HCT116 (cell line): ENCODE results near the gene C8A. TPM values are rescaled to one million over a fixed set of nuclear protein-coding genes. Genes with fewer than 3 reads are reported as not detected.

Source experiments
- ATAC-seq: fragments of 200-7000 bp; cut with Tn5 transposase; 2 replicates; pipeline ENCODE4 v1.9.1; 2020; ENCODE audit warnings: mild to moderate bottlenecking, moderate library complexity
- BruUV-seq: library from RNA; stranded (reverse); fragments of 400-500 nt; replicated peaks from 2 replicates; lab custom pipeline; 2021; lab: Mats Ljungman, UMichigan
- CTCF ChIA-PET: fragments of 300-600 bp; sonication (Branson Sonifier 250); formaldehyde crosslinking; loops from one replicate; lab custom pipeline; 2021; ENCODE audit warnings: antibody characterized with exemption; lab: Charles Lee
- POLR2A ChIA-PET: fragments of 300-600, 350-600 bp; sonication (Branson Sonifier 250); formaldehyde crosslinking; loops from one replicate; lab custom pipeline; 2021; ENCODE audit warnings: antibody characterized with exemption; lab: Charles Lee
- RAD21 ChIA-PET, 2 experiments: fragments of 300-600 bp; sonication (Branson Sonifier 250); formaldehyde crosslinking; loops; one replicate each; lab custom pipeline; 2023; ENCODE audit warnings: low total read pairs in 2 of 2; ENCODE audit not compliant: uncharacterized antibody in 2 of 2, unreplicated experiment in 2 of 2, low non-redundant PET in 1 of 2; lab: Charles Lee
- DNase-seq: peaks from one replicate; pipeline ENCODE4 v3.0.0-alpha.2; 2010; ENCODE audit warnings: low read depth, low spot score
- H2AFZ ChIP-seq: fragments of 200-600 bp; shearing (Covaris generic), sonication (generic); 2 replicates; pipeline ENCODE4 v1.6.1; 2017; ENCODE audit warnings: low read depth, mixed run types, mixed read lengths, antibody characterized with exemption, low read length; ENCODE audit not compliant: poor library complexity, severe bottlenecking
- H3K27ac ChIP-seq: 2 replicates; pipeline ENCODE4 v1.5.1; 2012; ENCODE audit warnings: low read depth, low read length
- H3K27me3 ChIP-seq: fragments of 200-600 bp; sonication (generic); 2 replicates; pipeline ENCODE4 v1.6.1; 2016; ENCODE audit warnings: mixed run types, low read length, mixed read lengths; ENCODE audit not compliant: insufficient read depth
- H3K36me3 ChIP-seq, 2 experiments: fragments of 200-500 bp in 1 of 2; fragments of 200-600 bp in 1 of 2; sonication (Bioruptor generic) in 1 of 2; sonication (generic) in 1 of 2; 2 replicates each; pipeline versions ENCODE4 v1.5.1 to v1.6.1; 2014 to 2016; ENCODE audit warnings: low read length in 2 of 2, inconsistent platforms in 1 of 2, mixed read lengths in 1 of 2, mixed run types in 1 of 2; ENCODE audit not compliant: insufficient read depth in 2 of 2, control insufficient read depth in 1 of 2
- H3K4me1 ChIP-seq, 2 experiments: fragments of 200-600 bp in 1 of 2; sonication (generic) in 1 of 2; 2 replicates each; pipeline versions ENCODE4 v1.5.1 to v1.6.1; 2012 to 2017; ENCODE audit warnings: low read length in 2 of 2, inconsistent platforms in 1 of 2, mild to moderate bottlenecking in 1 of 2, mixed read lengths in 1 of 2, mixed run types in 1 of 2, moderate library complexity in 1 of 2; ENCODE audit not compliant: insufficient read depth in 2 of 2, control insufficient read depth in 1 of 2
- H3K4me2 ChIP-seq: fragments of 200-600 bp; sonication (generic); 2 replicates; pipeline ENCODE4 v1.6.1; 2017; ENCODE audit warnings: mixed run types, low read length, mixed read lengths
- H3K4me3 ChIP-seq, 2 experiments: fragments of 200-600 bp in 1 of 2; sonication (generic) in 1 of 2; replicated peaks in 1 of 2; 2 replicates each; pipeline ENCODE4 v1.5.1; 2011 to 2016; ENCODE audit warnings: low read length in 2 of 2, control low read depth in 1 of 2, low read depth in 1 of 2, mild to moderate bottlenecking in 1 of 2, mixed read lengths in 1 of 2, mixed run types in 1 of 2
- H3K79me2 ChIP-seq: fragments of 200-600 bp; sonication (generic); 2 replicates; pipeline ENCODE4 v1.6.1; 2017; ENCODE audit warnings: mild to moderate bottlenecking, mixed run types, low read length, moderate library complexity, mixed read lengths; ENCODE audit not compliant: insufficient read depth
- H3K9ac ChIP-seq: fragments of 200-600 bp; sonication (generic); 2 replicates; pipeline ENCODE4 v1.6.1; 2016; ENCODE audit warnings: low read length, mixed read lengths
- H3K9me2 ChIP-seq: fragments of 200-600 bp; sonication (generic), shearing (Covaris generic); 2 replicates; pipeline ENCODE4 v1.6.1; 2017; ENCODE audit warnings: mixed run types, mild to moderate bottlenecking, moderate library complexity; ENCODE audit not compliant: insufficient read depth
- H3K9me3 ChIP-seq, 2 experiments: fragments of 200-500 bp in 1 of 2; fragments of 200-600 bp in 1 of 2; sonication (Bioruptor generic) in 1 of 2; sonication (generic) in 1 of 2; 2 replicates each; pipeline ENCODE4 v1.6.1; 2014 to 2017; ENCODE audit warnings: low read length in 2 of 2, mixed read lengths in 2 of 2, inconsistent platforms in 1 of 2, low read depth in 1 of 2, mild to moderate bottlenecking in 1 of 2, mixed run types in 1 of 2, moderate library complexity in 1 of 2; ENCODE audit not compliant: control insufficient read depth in 1 of 2, insufficient read depth in 1 of 2
- H4K20me1 ChIP-seq: fragments of 200-600 bp; sonication (generic), shearing (Covaris generic); 2 replicates; pipeline ENCODE4 v1.6.1; 2017; ENCODE audit warnings: mixed run types, mild to moderate bottlenecking, moderate library complexity; ENCODE audit not compliant: insufficient read depth
- CEBPB ChIP-seq: IDR thresholded peaks from 2 replicates; pipeline ENCODE4 v1.6.1; 2012; ENCODE audit warnings: low read depth
- EGR1 ChIP-seq: IDR thresholded peaks from 2 replicates; pipeline ENCODE4 v1.6.1; 2012; ENCODE audit warnings: low read depth
- ELF1 ChIP-seq: IDR thresholded peaks from 2 replicates; pipeline ENCODE4 v1.6.1; 2012; ENCODE audit warnings: low read depth, borderline replicate concordance
- EZH2phosphoT487 ChIP-seq: fragments of 200-600 bp; IDR thresholded peaks from 2 replicates; pipeline ENCODE4 v1.6.1; 2018; ENCODE audit warnings: antibody characterized with exemption, borderline replicate concordance
- FOSL1 ChIP-seq: IDR thresholded peaks from 2 replicates; pipeline ENCODE4 v1.6.1; 2012; ENCODE audit warnings: low read depth
- JUND ChIP-seq: IDR thresholded peaks from 2 replicates; pipeline ENCODE4 v1.6.1; 2012
- POLR2A ChIP-seq: IDR thresholded peaks from 2 replicates; pipeline ENCODE4 v1.7.0; 2011; ENCODE audit warnings: borderline replicate concordance; ENCODE audit not compliant: insufficient read depth, insufficient read length; ENCODE audit errors: extremely low read depth
- POLR2AphosphoS5 ChIP-seq: IDR thresholded peaks from 2 replicates; pipeline ENCODE4 v1.6.1; 2011; ENCODE audit warnings: mild to moderate bottlenecking, low read depth, low read length, moderate library complexity
- SIN3A ChIP-seq: IDR thresholded peaks from 2 replicates; pipeline ENCODE4 v1.6.1; 2012; ENCODE audit warnings: low read depth
- SRF ChIP-seq: IDR thresholded peaks from 2 replicates; pipeline ENCODE4 v1.6.1; 2012; ENCODE audit warnings: low read depth
- TCF7L2 ChIP-seq: IDR thresholded peaks from 2 replicates; pipeline ENCODE4 v1.7.0; 2011; ENCODE audit warnings: borderline replicate concordance, inconsistent platforms; ENCODE audit not compliant: insufficient read depth, insufficient read length; ENCODE audit errors: extremely low read depth
- YY1 ChIP-seq: IDR thresholded peaks from 2 replicates; pipeline ENCODE4 v1.6.1; 2011; ENCODE audit warnings: low read length, low read depth, moderate library complexity, mild to moderate bottlenecking; ENCODE audit not compliant: insufficient replicate concordance; ENCODE audit errors: extremely low read depth
- ZNF274 ChIP-seq: fragments of 200-500 bp; sonication (Bioruptor generic); IDR thresholded peaks from 2 replicates; pipeline ENCODE4 v1.6.1; 2014; ENCODE audit warnings: mild to moderate bottlenecking, low read depth, low read length, inconsistent platforms
- intact Hi-C: fragments of 100-400 bp; cut with micrococcal nuclease; formaldehyde crosslinking; loops from 2 replicates; pipeline ENCODE4 v1.10.0; 2022
- total RNA-seq: library from RNA; stranded (reverse); gene quantifications from one replicate; pipeline ENCODE4 v1.2.1, GENCODE V29; 2021; ENCODE audit not compliant: unreplicated experiment
- TF ChIP-seq, protein P1 (sequence below): IDR thresholded peaks from 2 replicates; pipeline ENCODE4 v1.6.1; 2012; ENCODE audit warnings: low read depth
- TF ChIP-seq, protein P2 (sequence below): IDR thresholded peaks from 2 replicates; pipeline ENCODE4 v1.6.1; 2012

C8A gene
- total RNA-seq, 1 experiment from 2014 or later: 0.10 TPM

DNA sequence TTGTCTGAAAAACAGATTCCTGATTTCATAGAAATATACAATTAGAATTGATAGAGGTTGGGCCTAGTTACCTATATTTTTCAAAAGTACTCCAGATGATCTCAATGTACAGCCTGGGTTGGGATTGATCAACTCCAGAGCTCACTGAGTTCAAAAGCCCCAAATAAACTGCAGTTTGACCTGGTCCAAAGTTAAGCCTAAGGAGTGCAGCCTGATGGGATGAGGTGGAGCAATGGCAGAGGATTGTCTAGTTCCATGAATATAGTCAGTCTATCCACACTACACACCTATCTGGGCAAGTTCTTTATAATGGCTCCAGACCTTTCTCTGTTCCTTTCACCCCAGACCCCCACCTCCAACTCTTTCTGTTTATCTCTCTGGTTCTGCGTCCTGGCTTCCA is 49.2 kb downstream of the C8A start (continued):
- no peak for TF ChIP-seq ELF1
- TF ChIP-seq, protein P1, sequence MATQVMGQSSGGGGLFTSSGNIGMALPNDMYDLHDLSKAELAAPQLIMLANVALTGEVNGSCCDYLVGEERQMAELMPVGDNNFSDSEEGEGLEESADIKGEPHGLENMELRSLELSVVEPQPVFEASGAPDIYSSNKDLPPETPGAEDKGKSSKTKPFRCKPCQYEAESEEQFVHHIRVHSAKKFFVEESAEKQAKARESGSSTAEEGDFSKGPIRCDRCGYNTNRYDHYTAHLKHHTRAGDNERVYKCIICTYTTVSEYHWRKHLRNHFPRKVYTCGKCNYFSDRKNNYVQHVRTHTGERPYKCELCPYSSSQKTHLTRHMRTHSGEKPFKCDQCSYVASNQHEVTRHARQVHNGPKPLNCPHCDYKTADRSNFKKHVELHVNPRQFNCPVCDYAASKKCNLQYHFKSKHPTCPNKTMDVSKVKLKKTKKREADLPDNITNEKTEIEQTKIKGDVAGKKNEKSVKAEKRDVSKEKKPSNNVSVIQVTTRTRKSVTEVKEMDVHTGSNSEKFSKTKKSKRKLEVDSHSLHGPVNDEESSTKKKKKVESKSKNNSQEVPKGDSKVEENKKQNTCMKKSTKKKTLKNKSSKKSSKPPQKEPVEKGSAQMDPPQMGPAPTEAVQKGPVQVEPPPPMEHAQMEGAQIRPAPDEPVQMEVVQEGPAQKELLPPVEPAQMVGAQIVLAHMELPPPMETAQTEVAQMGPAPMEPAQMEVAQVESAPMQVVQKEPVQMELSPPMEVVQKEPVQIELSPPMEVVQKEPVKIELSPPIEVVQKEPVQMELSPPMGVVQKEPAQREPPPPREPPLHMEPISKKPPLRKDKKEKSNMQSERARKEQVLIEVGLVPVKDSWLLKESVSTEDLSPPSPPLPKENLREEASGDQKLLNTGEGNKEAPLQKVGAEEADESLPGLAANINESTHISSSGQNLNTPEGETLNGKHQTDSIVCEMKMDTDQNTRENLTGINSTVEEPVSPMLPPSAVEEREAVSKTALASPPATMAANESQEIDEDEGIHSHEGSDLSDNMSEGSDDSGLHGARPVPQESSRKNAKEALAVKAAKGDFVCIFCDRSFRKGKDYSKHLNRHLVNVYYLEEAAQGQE: no peak
- no peak for TF ChIP-seq CEBPB
- TF ChIP-seq SIN3A: no peak
- TF ChIP-seq FOSL1: no peak

DNA sequence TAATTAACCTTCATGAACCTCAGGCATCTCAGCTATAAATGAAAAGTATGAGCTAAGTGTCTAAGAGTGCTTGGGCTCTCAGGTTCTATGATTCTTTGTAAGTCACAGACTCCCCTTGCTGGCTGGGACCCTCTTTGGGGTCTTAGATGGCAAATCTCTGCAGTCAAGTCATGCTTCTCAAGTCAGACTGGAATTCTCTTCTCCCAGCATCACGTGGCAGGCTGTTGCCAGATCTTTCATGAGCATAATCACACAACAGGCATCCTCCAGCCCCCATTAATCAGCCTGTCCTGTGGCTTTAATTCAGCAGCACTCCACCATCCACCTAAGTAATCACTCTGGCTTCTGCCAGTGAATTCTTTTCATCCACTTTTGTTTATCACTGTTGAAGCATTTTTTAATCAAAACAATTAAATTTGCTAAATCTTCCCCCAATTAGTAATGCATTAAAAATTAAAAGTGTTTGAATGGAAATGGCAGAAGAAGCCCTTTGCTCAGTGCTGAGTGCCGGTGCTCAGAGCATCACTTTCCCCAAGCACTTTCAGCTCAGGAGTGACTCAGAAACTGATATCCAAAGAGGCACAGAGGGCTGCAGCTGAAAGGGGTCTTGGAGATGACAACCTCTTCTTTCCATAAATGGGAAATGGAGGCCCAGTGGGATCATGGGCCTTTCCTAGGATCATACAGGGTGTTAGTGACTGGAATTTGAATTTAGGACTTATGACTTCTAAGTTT is 50.2 kb downstream of the C8A start:
- Histone ChIP-seq H3K9ac (no peak overlapping the region), H3K36me3 (no peaks in the 10 kb centered on the region), H3K27ac (no peak overlapping the region), H3K4me3 (no peak overlapping the region), H2AFZ (no peak overlapping the region), H4K20me1 (no peaks in the 10 kb centered on the region), H3K79me2 (no peaks in the 10 kb centered on the region), H3K4me2 (no peak overlapping the region), H3K4me1 (no peaks in the 10 kb centered on the region), H3K27me3 (peaks cover 15% of the 10 kb centered on the region; the same call in 1 of the 2 replicates), H3K9me2 (no peaks in the 10 kb centered on the region), H3K9me3 (no peaks in the 10 kb centered on the region)
- ChIA-PET RAD21 (no interaction called here), CTCF (no interaction called here), POLR2A (no interaction called here)
- ATAC-seq (no peak), DNase-seq (no peak)
- intact Hi-C loops: no loop called here
- no TSS peak for BruUV-seq
- TF ChIP-seq TCF7L2 (no peak), JUND (no peak), ZNF274 (no peak), POLR2A (no peak), EGR1 (no peak), YY1 (no peak), SRF (no peak), SIN3A (no peak), EZH2phosphoT487 (no peak), POLR2AphosphoS5 (no peak)
- TF ChIP-seq, protein P1: no peak
- TF ChIP-seq, protein P2, sequence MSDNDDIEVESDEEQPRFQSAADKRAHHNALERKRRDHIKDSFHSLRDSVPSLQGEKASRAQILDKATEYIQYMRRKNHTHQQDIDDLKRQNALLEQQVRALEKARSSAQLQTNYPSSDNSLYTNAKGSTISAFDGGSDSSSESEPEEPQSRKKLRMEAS: no peak
